WI38 (cell line): ENCODE measurements around the gene LGALS3BP.

Source experiments
- H3K4me3 ChIP-seq: 2 replicates; pipeline ENCODE4 v1.5.1; 2011; ENCODE audit warnings: low read depth, mild to moderate bottlenecking, control low read depth, low read length
- CTCF ChIP-seq: IDR thresholded peaks from 2 replicates; pipeline ENCODE4 v1.5.1; 2012; ENCODE audit warnings: low read depth, mild to moderate bottlenecking, control low read depth, low read length

The LGALS3BP gene

GRCh38 chr17:78979780-78980623 lies at the start of gene LGALS3BP:
LGALS3BP (minus strand) TSS chr17:78979923; CDS start chr17:78977191, 2,732 bp downstream.
- peak within 1 kb of the TSS; percentile 51 for H3K4me3 ChIP-seq
- no peak for TF ChIP-seq CTCF

GRCh38 chr17:79028496-79029326 lies 49.0 kb upstream of the LGALS3BP start:
- H3K4me3 ChIP-seq: no peak overlapping the region
- no peak for TF ChIP-seq CTCF

- no peak for TF ChIP-seq CTCF
- H3K4me3 ChIP-seq: no peak overlapping the region
Observed at GRCh38 chr17:79027925-79028491, 48.3 kb upstream of the LGALS3BP start.

GRCh38 chr17:79027274-79027924 lies 47.7 kb upstream of the LGALS3BP start:
- no peak for TF ChIP-seq CTCF
- H3K4me3 ChIP-seq: no peak overlapping the region

- no peak for TF ChIP-seq CTCF
- 0 out of 2 replicates have a peak overlapping the region, but pooled peaks have one; percentile 12 for H3K4me3 ChIP-seq
Observed at GRCh38 chr17:79026376-79027273, 46.9 kb upstream of the LGALS3BP start.
